Lower leg skin (tissue), 4 donors: ENCODE results near the gene GALNT1. TPM values are rescaled to one million over a fixed set of nuclear protein-coding genes. Genes with fewer than 3 reads are reported as not detected.

Experiments used
- DNase-seq, 2 donors: peaks; one replicate each; pipeline ENCODE4 v3.0.0-alpha.2; 2019; ENCODE audit warnings: low spot score in 2 of 2
- H3K4me3 ChIP-seq: fragments of 200-600 bp; sonication (generic); 2 replicates; pipeline ENCODE4 v1.5.1; 2017; ENCODE audit warnings: mild to moderate bottlenecking, low read depth; ENCODE audit not compliant: poor library complexity, severe bottlenecking
- POLR2A ChIP-seq, 2 donors: fragments of 450-650 bp; IDR thresholded peaks; one replicate each; pipeline ENCODE4 v1.6.1; 2016 to 2017; ENCODE audit warnings: antibody characterized with exemption in 2 of 2, mild to moderate bottlenecking in 1 of 2, moderate library complexity in 1 of 2
- WGBS, 2 donors: methylation state at CpG; one replicate each; pipeline ENCODE4 v1.1.5; 2018; 5-methylcytosine and 5-hydroxymethylcytosine counted together
- intact Hi-C: fragments of 100-400 bp; cut with DNase I; formaldehyde crosslinking; loops from one replicate; pipeline ENCODE4 v1.15.0; 2023; ENCODE audit warnings: low total_unique reads
- total RNA-seq, 4 donors: library from RNA; depleted of rRNA; stranded (reverse); fragments of >200 nt; gene quantifications; one replicate each; pipeline ENCODE4 v1.1.0, GENCODE V29; 2016
- TF ChIP-seq, protein P1 (sequence below), 3 donors: fragments of 450-650 bp; IDR thresholded peaks; one replicate each; pipeline ENCODE4 v1.5.1; 2016; ENCODE audit warnings: antibody characterized with exemption in 3 of 3, mild to moderate bottlenecking in 3 of 3, moderate library complexity in 2 of 3

GALNT1 gene
- total RNA-seq, 4 donors from 2014 or later: 64.4 to 106 (median 93.4) TPM

DNA sequence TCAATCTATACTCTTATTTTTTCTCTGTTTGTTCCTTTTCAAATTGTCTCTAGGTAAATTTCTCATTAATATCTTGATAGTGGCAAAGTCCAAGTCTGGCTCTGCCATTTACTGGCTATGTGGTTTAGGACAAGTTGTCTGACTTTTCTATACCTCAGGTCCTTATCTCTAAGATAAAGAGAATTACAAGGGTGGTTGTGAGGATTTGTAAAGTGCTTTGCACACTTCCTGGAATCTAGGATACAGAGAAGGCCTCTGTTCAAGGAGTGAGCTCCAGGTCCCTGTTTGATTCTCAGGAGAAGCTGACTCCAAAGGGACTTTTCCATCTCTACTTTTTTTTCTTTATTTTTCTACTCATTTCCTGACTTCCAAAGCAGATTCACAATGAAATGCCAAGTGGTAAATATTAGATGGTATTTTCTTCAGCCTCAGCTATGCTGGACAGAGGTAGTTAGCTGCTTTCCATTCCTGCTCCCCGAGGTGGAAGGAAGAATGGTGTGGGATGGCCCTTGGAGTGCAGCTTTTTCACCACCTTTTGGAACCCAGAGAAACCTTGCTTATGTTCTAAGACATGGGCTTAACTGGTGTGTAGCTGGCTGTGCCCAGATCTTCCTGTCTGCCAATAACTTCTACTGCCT, 90.5 kb downstream of the GALNT1 start:
- no peak for TF ChIP-seq POLR2A (IDR thresholded peaks at IDR 0.05)
- TF ChIP-seq, protein P1, sequence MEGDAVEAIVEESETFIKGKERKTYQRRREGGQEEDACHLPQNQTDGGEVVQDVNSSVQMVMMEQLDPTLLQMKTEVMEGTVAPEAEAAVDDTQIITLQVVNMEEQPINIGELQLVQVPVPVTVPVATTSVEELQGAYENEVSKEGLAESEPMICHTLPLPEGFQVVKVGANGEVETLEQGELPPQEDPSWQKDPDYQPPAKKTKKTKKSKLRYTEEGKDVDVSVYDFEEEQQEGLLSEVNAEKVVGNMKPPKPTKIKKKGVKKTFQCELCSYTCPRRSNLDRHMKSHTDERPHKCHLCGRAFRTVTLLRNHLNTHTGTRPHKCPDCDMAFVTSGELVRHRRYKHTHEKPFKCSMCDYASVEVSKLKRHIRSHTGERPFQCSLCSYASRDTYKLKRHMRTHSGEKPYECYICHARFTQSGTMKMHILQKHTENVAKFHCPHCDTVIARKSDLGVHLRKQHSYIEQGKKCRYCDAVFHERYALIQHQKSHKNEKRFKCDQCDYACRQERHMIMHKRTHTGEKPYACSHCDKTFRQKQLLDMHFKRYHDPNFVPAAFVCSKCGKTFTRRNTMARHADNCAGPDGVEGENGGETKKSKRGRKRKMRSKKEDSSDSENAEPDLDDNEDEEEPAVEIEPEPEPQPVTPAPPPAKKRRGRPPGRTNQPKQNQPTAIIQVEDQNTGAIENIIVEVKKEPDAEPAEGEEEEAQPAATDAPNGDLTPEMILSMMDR (IDR thresholded peaks at IDR 0.05): no peak
- no peak for DNase-seq
- WGBS, 2 donors: 63% methylated on average over 1 of the region's 1 CpG
- no peak overlapping the region for H3K4me3 ChIP-seq
- intact Hi-C loops: no loop called here

DNA sequence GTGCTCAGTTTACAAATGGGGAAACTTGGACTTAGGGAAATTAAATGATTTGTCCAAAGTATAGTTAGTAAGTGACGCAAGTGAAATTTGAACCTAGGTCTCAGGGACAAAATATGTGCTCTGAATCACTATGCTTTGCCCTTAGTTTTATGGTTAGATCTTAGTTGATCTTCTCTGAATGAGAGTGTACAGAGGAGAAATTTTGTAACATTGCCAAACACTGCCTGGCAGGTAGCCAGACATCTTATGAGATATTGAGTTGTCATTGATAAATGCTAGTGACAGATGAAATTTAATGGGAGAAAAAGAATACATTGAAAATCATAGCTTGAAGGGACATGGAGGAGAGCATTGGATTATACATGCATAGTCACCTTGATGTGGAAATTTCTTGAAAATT, 91.4 kb downstream of the GALNT1 start:
- no peak overlapping the region for H3K4me3 ChIP-seq
- no peak for DNase-seq
- TF ChIP-seq POLR2A (IDR thresholded peaks at IDR 0.05): no peak
- TF ChIP-seq, protein P1 (IDR thresholded peaks at IDR 0.05): no peak
- intact Hi-C loops: no loop called here
- WGBS, 2 donors: 90 to 92% methylated on average over 1 of the region's 1 CpG

DNA sequence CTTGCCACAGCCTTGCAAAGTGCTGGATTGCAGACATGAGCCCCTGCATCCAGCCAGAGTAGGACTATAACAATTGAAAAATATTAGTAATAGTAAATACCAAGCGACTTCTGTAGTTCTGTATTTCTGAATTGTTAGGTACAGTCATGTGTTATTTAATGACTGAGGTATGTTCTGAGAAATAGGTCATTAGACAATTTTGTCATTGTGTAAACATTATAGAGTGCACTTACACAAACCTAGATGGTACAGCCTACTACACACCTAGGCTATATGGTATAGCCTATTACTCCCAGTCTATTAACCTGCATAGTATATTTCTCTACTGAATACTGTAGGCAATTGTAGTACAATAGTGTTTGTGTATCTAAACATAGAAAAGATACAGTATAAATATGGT, 92.1 kb downstream of the GALNT1 start:
- intact Hi-C loops: no loop called here
- WGBS, 2 donors: 94 to 97% methylated on average over 1 of the region's 1 CpG
- no peak for DNase-seq
- TF ChIP-seq, protein P1 (IDR thresholded peaks at IDR 0.05): no peak
- TF ChIP-seq POLR2A (IDR thresholded peaks at IDR 0.05): no peak
- no peak overlapping the region for H3K4me3 ChIP-seq

DNA sequence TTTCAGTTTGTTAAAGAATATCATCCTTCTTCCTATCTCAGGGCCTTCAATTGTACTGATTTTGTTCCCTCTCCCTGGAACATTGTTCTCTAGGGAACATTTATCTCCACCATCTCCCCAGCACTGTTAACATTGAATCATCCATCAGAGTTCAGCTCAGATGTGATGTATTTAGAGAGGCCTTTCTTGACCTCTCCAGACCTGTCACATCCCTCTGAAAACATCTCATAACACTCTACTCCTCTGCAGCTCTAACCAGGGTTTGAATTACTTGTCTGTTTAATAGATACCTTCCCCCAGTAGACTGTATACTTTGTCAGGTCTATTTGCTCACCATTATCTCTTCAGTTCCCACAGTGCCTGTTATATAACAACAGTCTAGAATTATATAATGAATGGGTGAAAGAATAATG, 98.6 kb downstream of the GALNT1 start:
- no peak for TF ChIP-seq POLR2A (IDR thresholded peaks at IDR 0.05)
- TF ChIP-seq, protein P1 (IDR thresholded peaks at IDR 0.05): no peak
- DNase-seq: no peak
- H3K4me3 ChIP-seq: no peak overlapping the region
- intact Hi-C loops: no loop called here

DNA sequence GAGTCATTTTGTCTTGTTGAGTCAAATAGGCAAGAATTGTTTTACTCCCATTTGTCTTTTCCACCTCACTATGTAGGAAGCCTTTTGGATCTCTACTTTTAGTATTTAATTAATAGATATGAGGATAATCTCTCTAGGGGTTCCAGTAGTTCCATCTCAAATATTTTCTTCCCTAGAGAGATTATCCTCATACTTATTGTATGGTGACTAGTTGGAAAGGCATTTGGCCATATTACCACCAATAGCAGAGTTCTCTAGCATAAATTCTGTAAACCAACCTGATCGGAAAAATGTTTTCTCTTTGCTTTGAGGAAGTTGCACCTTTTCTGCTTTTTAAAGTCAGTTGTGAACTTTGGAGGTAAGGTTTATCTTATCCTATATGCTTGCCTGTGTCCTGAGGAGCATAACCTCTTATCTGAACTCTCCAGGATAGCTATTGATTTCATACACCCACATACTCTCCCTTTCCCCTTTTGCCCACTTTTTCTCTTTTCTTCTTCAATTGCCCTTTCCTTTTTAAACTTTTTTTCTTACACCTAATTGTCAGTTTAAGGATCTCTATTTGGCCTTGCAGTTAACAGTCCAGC, 100.8 kb downstream of the GALNT1 start:
- WGBS, 2 donors: 57 to 95% methylated on average over 1 of the region's 1 CpG
- no peak for DNase-seq
- intact Hi-C loops: no loop called here
- TF ChIP-seq, protein P1 (IDR thresholded peaks at IDR 0.05): no peak
- H3K4me3 ChIP-seq: no peak overlapping the region

DNA sequence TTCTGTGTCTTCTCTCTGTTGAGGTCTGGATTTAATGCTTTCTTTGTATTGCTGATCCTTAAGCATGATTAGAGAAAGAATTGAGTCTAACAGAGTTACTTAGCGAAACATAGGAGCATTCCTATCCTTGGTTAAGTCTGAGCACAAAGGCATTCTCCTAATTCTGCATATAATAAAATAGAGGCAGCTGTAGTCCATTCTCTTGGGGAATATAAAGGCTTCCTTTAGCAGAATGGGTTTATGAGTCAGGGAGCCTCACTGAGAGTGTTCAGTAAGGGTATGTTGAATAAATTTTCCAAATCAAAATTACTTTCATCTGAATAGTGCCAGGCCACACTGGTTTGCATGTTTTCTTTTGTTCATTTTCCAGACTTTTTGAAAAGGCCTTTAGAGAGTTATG, 101.5 kb downstream of the GALNT1 start:
- DNase-seq: no peak
- no peak overlapping the region for H3K4me3 ChIP-seq
- intact Hi-C loops: no loop called here
- TF ChIP-seq, protein P1 (IDR thresholded peaks at IDR 0.05): no peak
- TF ChIP-seq POLR2A (IDR thresholded peaks at IDR 0.05): no peak
- WGBS, 2 donors: 82 to 87% methylated on average over 1 of the region's 1 CpG
